Lung microvascular endothelial cell (primary cell): ENCODE data around the gene MIXL1. TPM values are rescaled to one million over a fixed set of nuclear protein-coding genes. Genes with fewer than 3 reads are reported as not detected.
"Not testable (repeated sequence)": the region's sequence is repeated elsewhere in the genome, so short reads cannot be mapped to it uniquely, and the experiment has no call there.

Experiments used
- DNase-seq, 2 donors: peaks; one replicate each; pipeline versions ENCODE4 v3.0.0 to v3.0.0-alpha.2; 2010; ENCODE audit warnings: low read depth in 2 of 2
- total RNA-seq: library from RNA; depleted of rRNA; stranded (reverse); fragments of >200 nt; gene quantifications from 2 replicates; pipeline ENCODE4 v1.2.1, GENCODE V29; 2014

Gene MIXL1
- total RNA-seq: under 0.01 TPM in 1 of 2 replicates, not detected in the other

GRCh38 chr1:226223157-226223785, at the start of gene MIXL1:
Gene MIXL1 (plus strand): TSS chr1:226223664. CDS start chr1:226223682, 18 bp downstream.
- peak in 1 of 2 donors; percentile 13 for DNase-seq

GRCh38 chr1:226176870-226177269, 46.6 kb upstream of the MIXL1 start:
- DNase-seq: no peak

GRCh38 chr1:226181996-226182714, 41.3 kb upstream of the MIXL1 start:
- peak; percentile 45 to 64 for DNase-seq

- DNase-seq: peak; percentile 7 to 36
These were observed 38.1 kb upstream of the MIXL1 start for GRCh38 chr1:226185141-226186036.

- peak; percentile 83 to 86 for DNase-seq
These were observed 37.1 kb upstream of the MIXL1 start, which contains the start of gene ACBD3 for GRCh38 chr1:226186124-226187018. Gene ACBD3 (minus strand): TSS chr1:226186741. CDS start chr1:226186675, 66 bp downstream.

- DNase-seq: no peak
These were observed 36.5 kb upstream of the MIXL1 start for GRCh38 chr1:226187019-226187322.

- no peak for DNase-seq
These were observed 36.1 kb upstream of the MIXL1 start for GRCh38 chr1:226187380-226187779.

GRCh38 chr1:226195144-226195543, 28.3 kb upstream of the MIXL1 start:
- no peak for DNase-seq

- DNase-seq: no peak
These were observed 23.5 kb upstream of the MIXL1 start for GRCh38 chr1:226199971-226200370.

- DNase-seq: peak; percentile 21 to 31
These were observed 22.4 kb upstream of the MIXL1 start for GRCh38 chr1:226201029-226201593.

GRCh38 chr1:226202246-226202645, 21.2 kb upstream of the MIXL1 start:
- DNase-seq: no peak

- DNase-seq: not testable (repeated sequence)
These were observed 20.8 kb upstream of the MIXL1 start for GRCh38 chr1:226202666-226203065.

GRCh38 chr1:226203240-226203639, 20.2 kb upstream of the MIXL1 start:
- no peak for DNase-seq

GRCh38 chr1:226203655-226204054, 19.8 kb upstream of the MIXL1 start:
- no peak for DNase-seq

GRCh38 chr1:226204198-226204597, 19.3 kb upstream of the MIXL1 start:
- DNase-seq: no peak

GRCh38 chr1:226207048-226207447, 16.4 kb upstream of the MIXL1 start:
- DNase-seq: no peak

- peak; percentile 19 to 42 for DNase-seq
These were observed 14.0 kb upstream of the MIXL1 start for GRCh38 chr1:226209307-226210059.

- DNase-seq: no peak
These were observed 12.8 kb upstream of the MIXL1 start for GRCh38 chr1:226210571-226211176.

GRCh38 chr1:226211181-226211821, 12.2 kb upstream of the MIXL1 start:
- no peak for DNase-seq
